ENCODE data around the gene TSPAN5. TPM values are rescaled to one million over a fixed set of nuclear protein-coding genes. Genes with fewer than 3 reads are reported as not detected.

Gene TSPAN5
- total and polyA plus RNA-seq, 2 experiments from 2014 or later = 22.4 to 35.9 TPM

GRCh38 chr4:98560321-98560720, 98.1 kb downstream of the TSPAN5 start:
- Histone ChIP-seq H3K4me2 (no peak overlapping the region), H4K20me1 (ENCODE audit: insufficient read depth, poor library complexity, severe bottlenecking) (no peaks in the 10 kb centered on the region)

GRCh38 chr4:98558471-98559169, 99.8 kb downstream of the TSPAN5 start:
- Histone ChIP-seq H3K4me3 (no peak overlapping the region), H3K79me2 (peaks cover 26% of the 10 kb centered on the region), H4K20me1 (ENCODE audit: insufficient read depth, poor library complexity, severe bottlenecking) (no peaks in the 10 kb centered on the region), H3K27me3 (no peaks in the 10 kb centered on the region), H3K27ac (no peak overlapping the region), H3K9me3 (ENCODE audit: low read depth) (no peaks in the 10 kb centered on the region), H3K4me2 (no peak overlapping the region), H3K9me2 (replicated peaks; ENCODE audit: insufficient read depth) (no peaks in the 10 kb centered on the region), H3K36me3 (replicated peaks; ENCODE audit: insufficient read depth, low read depth) (no peaks in the 10 kb centered on the region), H2AFZ (no peak overlapping the region), H3K4me1 (ENCODE audit: insufficient read depth) (no peaks in the 10 kb centered on the region)
- 57% methylated on average over 6 of the region's 6 CpGs for WGBS (ENCODE audit: low lambda C conversion rate, missing lambda C conversion rate)
- TF ChIP-seq, protein P1, sequence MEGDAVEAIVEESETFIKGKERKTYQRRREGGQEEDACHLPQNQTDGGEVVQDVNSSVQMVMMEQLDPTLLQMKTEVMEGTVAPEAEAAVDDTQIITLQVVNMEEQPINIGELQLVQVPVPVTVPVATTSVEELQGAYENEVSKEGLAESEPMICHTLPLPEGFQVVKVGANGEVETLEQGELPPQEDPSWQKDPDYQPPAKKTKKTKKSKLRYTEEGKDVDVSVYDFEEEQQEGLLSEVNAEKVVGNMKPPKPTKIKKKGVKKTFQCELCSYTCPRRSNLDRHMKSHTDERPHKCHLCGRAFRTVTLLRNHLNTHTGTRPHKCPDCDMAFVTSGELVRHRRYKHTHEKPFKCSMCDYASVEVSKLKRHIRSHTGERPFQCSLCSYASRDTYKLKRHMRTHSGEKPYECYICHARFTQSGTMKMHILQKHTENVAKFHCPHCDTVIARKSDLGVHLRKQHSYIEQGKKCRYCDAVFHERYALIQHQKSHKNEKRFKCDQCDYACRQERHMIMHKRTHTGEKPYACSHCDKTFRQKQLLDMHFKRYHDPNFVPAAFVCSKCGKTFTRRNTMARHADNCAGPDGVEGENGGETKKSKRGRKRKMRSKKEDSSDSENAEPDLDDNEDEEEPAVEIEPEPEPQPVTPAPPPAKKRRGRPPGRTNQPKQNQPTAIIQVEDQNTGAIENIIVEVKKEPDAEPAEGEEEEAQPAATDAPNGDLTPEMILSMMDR (IDR thresholded peaks at IDR 0.05; ENCODE audit: poor library complexity) = no peak
- TF ChIP-seq EZH2 (IDR thresholded peaks at IDR 0.05; ENCODE audit: borderline replicate concordance) (no peak), EZH2phosphoT487 (IDR thresholded peaks at IDR 0.05; ENCODE audit: low read depth, severe bottlenecking, unreplicated experiment) (no peak)
- DNase-seq (ENCODE audit: low spot score) = no peak

More at GRCh38 chr4:98560321-98560720, 98.1 kb downstream of the TSPAN5 start:
- TF ChIP-seq, protein P1 (IDR thresholded peaks at IDR 0.05; ENCODE audit: poor library complexity) = no peak
- TF ChIP-seq EZH2 (IDR thresholded peaks at IDR 0.05; ENCODE audit: borderline replicate concordance) = no peak
- TF ChIP-seq EZH2phosphoT487 (IDR thresholded peaks at IDR 0.05; ENCODE audit: low read depth, severe bottlenecking, unreplicated experiment) = no peak
- Histone ChIP-seq H3K9me3 (ENCODE audit: low read depth) (no peaks in the 10 kb centered on the region), H2AFZ (no peak overlapping the region), H3K4me3 (no peak overlapping the region), H3K36me3 (replicated peaks; ENCODE audit: insufficient read depth, low read depth) (no peaks in the 10 kb centered on the region), H3K79me2 (peaks cover 22% of the 10 kb centered on the region), H3K9me2 (replicated peaks; ENCODE audit: insufficient read depth) (no peaks in the 10 kb centered on the region), H3K4me1 (ENCODE audit: insufficient read depth) (no peaks in the 10 kb centered on the region), H3K27me3 (no peaks in the 10 kb centered on the region), H3K27ac (no peak overlapping the region)
- DNase-seq (ENCODE audit: low spot score) = no peak
- 74% methylated on average over 3 of the region's 3 CpGs for WGBS (ENCODE audit: low lambda C conversion rate, missing lambda C conversion rate)

- H3K9me2 ChIP-seq (replicated peaks; ENCODE audit: insufficient read depth) = no peaks in the 10 kb centered on the region
- peaks cover 21% of the 10 kb centered on the region for H3K79me2 ChIP-seq
- DNase-seq (ENCODE audit: low spot score) = no peak
- no peaks in the 10 kb centered on the region for H3K9me3 ChIP-seq (ENCODE audit: low read depth)
- no peak overlapping the region for H3K4me2 ChIP-seq
- no peaks in the 10 kb centered on the region for H3K27me3 ChIP-seq
- H3K36me3 ChIP-seq (replicated peaks; ENCODE audit: insufficient read depth, low read depth) = no peaks in the 10 kb centered on the region
- no peaks in the 10 kb centered on the region for H4K20me1 ChIP-seq (ENCODE audit: insufficient read depth, poor library complexity, severe bottlenecking)
- 74% methylated on average over 7 of the region's 7 CpGs for WGBS (ENCODE audit: low lambda C conversion rate, missing lambda C conversion rate)
- TF ChIP-seq EZH2 (IDR thresholded peaks at IDR 0.05; ENCODE audit: borderline replicate concordance) (no peak), EZH2phosphoT487 (IDR thresholded peaks at IDR 0.05; ENCODE audit: low read depth, severe bottlenecking, unreplicated experiment) (no peak)
- TF ChIP-seq, protein P1 (IDR thresholded peaks at IDR 0.05; ENCODE audit: poor library complexity) = no peak
- H3K4me1 ChIP-seq (ENCODE audit: insufficient read depth) = no peaks in the 10 kb centered on the region
- H3K27ac ChIP-seq = no peak overlapping the region
- H3K4me3 ChIP-seq = no peak overlapping the region
- H2AFZ ChIP-seq = no peak overlapping the region
Measured at GRCh38 chr4:98557194-98557892, 101.1 kb downstream of the TSPAN5 start.

All from hepatocyte (in vitro differentiated cells).